ENCODE measurements around the gene RRP7A.

DNA sequence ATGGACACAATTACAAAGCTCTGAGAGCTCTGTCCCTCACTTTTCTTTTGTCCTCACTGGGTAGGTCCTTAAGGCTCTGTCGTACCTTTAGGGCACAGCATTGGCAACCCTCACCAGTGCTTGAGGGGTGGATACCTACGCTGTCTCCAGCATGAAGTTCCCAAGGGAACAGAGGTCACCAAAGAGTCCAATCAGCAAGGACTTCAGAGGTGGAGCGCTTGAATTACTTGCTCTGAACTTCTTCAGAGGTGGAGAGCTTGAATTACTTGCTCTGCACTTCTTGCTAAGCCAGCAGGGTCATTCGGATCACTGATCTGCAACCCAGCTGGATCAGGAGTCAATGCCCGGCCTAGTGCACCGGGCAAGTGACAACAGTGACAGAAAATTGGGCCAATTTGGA lies 35.1 kb downstream of the RRP7A start:
- TF ChIP-seq, protein P1, sequence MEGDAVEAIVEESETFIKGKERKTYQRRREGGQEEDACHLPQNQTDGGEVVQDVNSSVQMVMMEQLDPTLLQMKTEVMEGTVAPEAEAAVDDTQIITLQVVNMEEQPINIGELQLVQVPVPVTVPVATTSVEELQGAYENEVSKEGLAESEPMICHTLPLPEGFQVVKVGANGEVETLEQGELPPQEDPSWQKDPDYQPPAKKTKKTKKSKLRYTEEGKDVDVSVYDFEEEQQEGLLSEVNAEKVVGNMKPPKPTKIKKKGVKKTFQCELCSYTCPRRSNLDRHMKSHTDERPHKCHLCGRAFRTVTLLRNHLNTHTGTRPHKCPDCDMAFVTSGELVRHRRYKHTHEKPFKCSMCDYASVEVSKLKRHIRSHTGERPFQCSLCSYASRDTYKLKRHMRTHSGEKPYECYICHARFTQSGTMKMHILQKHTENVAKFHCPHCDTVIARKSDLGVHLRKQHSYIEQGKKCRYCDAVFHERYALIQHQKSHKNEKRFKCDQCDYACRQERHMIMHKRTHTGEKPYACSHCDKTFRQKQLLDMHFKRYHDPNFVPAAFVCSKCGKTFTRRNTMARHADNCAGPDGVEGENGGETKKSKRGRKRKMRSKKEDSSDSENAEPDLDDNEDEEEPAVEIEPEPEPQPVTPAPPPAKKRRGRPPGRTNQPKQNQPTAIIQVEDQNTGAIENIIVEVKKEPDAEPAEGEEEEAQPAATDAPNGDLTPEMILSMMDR (IDR thresholded peaks at IDR 0.05), result no peak
- TF ChIP-seq POLR2AphosphoS5 (IDR thresholded peaks at IDR 0.05) (no peak), POLR2A (IDR thresholded peaks at IDR 0.05) (no peak)
